H9 (cell line): ENCODE results near the gene SBNO1. TPM values are rescaled to one million over a fixed set of nuclear protein-coding genes. Genes with fewer than 3 reads are reported as not detected.

Experiments used
- DNase-seq: peaks from one replicate; pipeline ENCODE4 v3.0.0-alpha.2; 2017
- H2AFZ ChIP-seq: one replicate; pipeline ENCODE4 v1.6.1; 2013; ENCODE audit warnings: mild to moderate bottlenecking, low read length, control low read depth, moderate library complexity
- H2AK5ac ChIP-seq: 2 replicates; pipeline ENCODE4 v1.6.1; 2013; ENCODE audit warnings: low read length, control low read depth, mixed read lengths; ENCODE audit not compliant: insufficient read length
- H2BK120ac ChIP-seq: one replicate; pipeline ENCODE4 v1.6.1; 2013; ENCODE audit warnings: low read depth, mild to moderate bottlenecking, low read length, control low read depth, inconsistent platforms; ENCODE audit not compliant: poor library complexity, severe bottlenecking
- H2BK12ac ChIP-seq: 2 replicates; pipeline ENCODE4 v1.6.1; 2013; ENCODE audit warnings: low read length, control low read depth, mixed read lengths, low read depth; ENCODE audit not compliant: insufficient read length
- H2BK15ac ChIP-seq: 2 replicates; pipeline ENCODE4 v1.6.1; 2013; ENCODE audit warnings: low read depth, low read length, control low read depth
- H2BK20ac ChIP-seq: one replicate; pipeline ENCODE4 v1.6.1; 2013; ENCODE audit warnings: low read depth, mild to moderate bottlenecking, low read length, control low read depth, inconsistent platforms; ENCODE audit not compliant: poor library complexity, severe bottlenecking
- H2BK5ac ChIP-seq: 2 replicates; pipeline ENCODE4 v1.6.1; 2013; ENCODE audit warnings: low read length, control low read depth, mixed read lengths; ENCODE audit not compliant: insufficient read length
- H3K14ac ChIP-seq: 2 replicates; pipeline ENCODE4 v1.6.1; 2013; ENCODE audit warnings: low read length, control low read depth; ENCODE audit not compliant: insufficient read depth
- H3K18ac ChIP-seq: 2 replicates; pipeline ENCODE4 v1.6.1; 2013; ENCODE audit warnings: low read depth, mild to moderate bottlenecking, mixed read lengths, low read length, control low read depth; ENCODE audit not compliant: insufficient read length
- H3K23ac ChIP-seq: 2 replicates; pipeline ENCODE4 v1.6.1; 2013; ENCODE audit warnings: low read length, control low read depth, mixed read lengths, low read depth; ENCODE audit not compliant: insufficient read length
- H3K23me2 ChIP-seq: 2 replicates; pipeline ENCODE4 v1.6.1; 2013; ENCODE audit warnings: low read depth, mild to moderate bottlenecking, mixed read lengths, low read length, control low read depth; ENCODE audit not compliant: insufficient read length, poor library complexity, severe bottlenecking
- H3K27ac ChIP-seq: 2 replicates; pipeline ENCODE4 v1.5.1; 2013; ENCODE audit warnings: low read length, control low read depth, mixed read lengths, low read depth; ENCODE audit not compliant: insufficient read length
- H3K27me3 ChIP-seq: 2 replicates; pipeline ENCODE4 v1.6.1; 2013; ENCODE audit warnings: low read length, control low read depth, inconsistent platforms; ENCODE audit not compliant: insufficient read depth
- H3K4ac ChIP-seq: 2 replicates; pipeline ENCODE4 v1.6.1; 2013; ENCODE audit warnings: low read depth, mild to moderate bottlenecking, control low read depth, inconsistent platforms, low read length, moderate library complexity
- H3K4me1 ChIP-seq: 2 replicates; pipeline ENCODE4 v1.6.1; 2013; ENCODE audit warnings: low read length, control low read depth, inconsistent platforms; ENCODE audit not compliant: insufficient read depth
- H3K4me2 ChIP-seq: 2 replicates; pipeline ENCODE4 v1.6.1; 2013; ENCODE audit warnings: low read length, control low read depth, mixed read lengths; ENCODE audit not compliant: insufficient read length, insufficient read depth
- H3K56ac ChIP-seq: 2 replicates; pipeline ENCODE4 v1.6.1; 2013; ENCODE audit warnings: low read depth, mild to moderate bottlenecking, mixed read lengths, low read length, control low read depth; ENCODE audit not compliant: insufficient read length
- H3K79me1 ChIP-seq: 2 replicates; pipeline ENCODE4 v1.6.1; 2013; ENCODE audit warnings: low read depth, mild to moderate bottlenecking, moderate library complexity, low read length, control low read depth, inconsistent platforms; ENCODE audit not compliant: insufficient read depth, poor library complexity, severe bottlenecking
- H3K79me2 ChIP-seq: 2 replicates; pipeline ENCODE4 v1.6.1; 2013; ENCODE audit warnings: low read length, control low read depth, inconsistent platforms; ENCODE audit not compliant: insufficient read depth
- H3K9ac ChIP-seq: 2 replicates; pipeline ENCODE4 v1.6.1; 2013; ENCODE audit warnings: low read length, control low read depth, mixed read lengths; ENCODE audit not compliant: insufficient read length; ENCODE audit errors: extremely low read depth
- H3K9me3 ChIP-seq: one replicate; pipeline ENCODE4 v1.6.1; 2013; ENCODE audit warnings: low read depth, low read length, inconsistent platforms; ENCODE audit not compliant: control insufficient read depth
- H3T11ph ChIP-seq: one replicate; pipeline ENCODE4 v1.6.1; 2013; ENCODE audit warnings: mild to moderate bottlenecking, low read length, control low read depth, inconsistent platforms
- H4K20me1 ChIP-seq: one replicate; pipeline ENCODE4 v1.6.1; 2013; ENCODE audit not compliant: control insufficient read depth, insufficient read length, insufficient read depth
- H4K5ac ChIP-seq: 2 replicates; pipeline ENCODE4 v1.6.1; 2013; ENCODE audit warnings: low read depth, mild to moderate bottlenecking, mixed read lengths, low read length, control low read depth; ENCODE audit not compliant: insufficient read length
- H4K8ac ChIP-seq: replicated peaks from 2 replicates; pipeline ENCODE4 v1.6.1; 2013; ENCODE audit warnings: low read length, control low read depth, mixed read lengths, low read depth; ENCODE audit not compliant: insufficient read length
- H4K91ac ChIP-seq: 2 replicates; pipeline ENCODE4 v1.6.1; 2013; ENCODE audit warnings: low read depth, mild to moderate bottlenecking, moderate library complexity, mixed read lengths, low read length, control low read depth; ENCODE audit not compliant: insufficient read length
- H3K27ac Mint-ChIP-seq, 3 experiments: 2 replicates in 2 of 3; 3 replicates in 1 of 3; pipeline ENCODE4 v1.8.0; 2020 to 2021; ENCODE audit warnings: mixed read lengths in 3 of 3, mild to moderate bottlenecking in 1 of 3, moderate library complexity in 1 of 3
- H3K27me3 Mint-ChIP-seq: 2 replicates; pipeline ENCODE4 v1.8.0; 2021; ENCODE audit warnings: low read depth, mild to moderate bottlenecking, moderate library complexity, mixed read lengths
- H3K36me3 Mint-ChIP-seq, 3 experiments: 2 replicates in 2 of 3; 3 replicates in 1 of 3; pipeline ENCODE4 v1.8.0; 2020 to 2021; ENCODE audit warnings: low read depth in 3 of 3, mixed read lengths in 3 of 3; ENCODE audit not compliant: insufficient read depth in 1 of 3
- H3K4me1 Mint-ChIP-seq, 2 experiments: 2 replicates each; pipeline ENCODE4 v1.8.0; 2020; ENCODE audit warnings: mixed read lengths in 2 of 2
- H3K4me3 Mint-ChIP-seq, 2 experiments: 2 replicates in 1 of 2; 3 replicates in 1 of 2; pipeline ENCODE4 v1.8.0; 2020 to 2021; ENCODE audit warnings: mild to moderate bottlenecking in 2 of 2, mixed read lengths in 2 of 2, moderate library complexity in 1 of 2
- H3K9me3 Mint-ChIP-seq, 2 experiments: 2 replicates in 1 of 2; 3 replicates in 1 of 2; pipeline ENCODE4 v1.8.0; 2020; ENCODE audit warnings: mild to moderate bottlenecking in 2 of 2, mixed read lengths in 2 of 2, moderate library complexity in 1 of 2
- WGBS: extraction: QIAGEN DNeasy Blood & Tissue Kit; methylation state at CpG from one replicate; pipeline ENCODE4 v1.1.7; 2013; ENCODE audit warnings: missing lambda C conversion rate, low lambda C conversion rate, mixed read lengths; ENCODE audit not compliant: insufficient read length; ENCODE audit errors: extremely low coverage; 5-methylcytosine and 5-hydroxymethylcytosine counted together
- total RNA-seq: library from RNA; stranded (reverse); gene quantifications from 2 replicates; pipeline ENCODE4 v1.2.1, GENCODE V29; 2021
- TF ChIP-seq, protein P1 (sequence below): fragments of 200-600 bp; sonication (generic); conservative IDR thresholded peaks from 3 replicates; pipeline ENCODE4 v1.8.0; 2021; ENCODE audit warnings: antibody characterized with exemption, mild to moderate bottlenecking

The SBNO1 gene
- total RNA-seq, 1 experiment from 2014 or later, result 47.5 TPM

DNA sequence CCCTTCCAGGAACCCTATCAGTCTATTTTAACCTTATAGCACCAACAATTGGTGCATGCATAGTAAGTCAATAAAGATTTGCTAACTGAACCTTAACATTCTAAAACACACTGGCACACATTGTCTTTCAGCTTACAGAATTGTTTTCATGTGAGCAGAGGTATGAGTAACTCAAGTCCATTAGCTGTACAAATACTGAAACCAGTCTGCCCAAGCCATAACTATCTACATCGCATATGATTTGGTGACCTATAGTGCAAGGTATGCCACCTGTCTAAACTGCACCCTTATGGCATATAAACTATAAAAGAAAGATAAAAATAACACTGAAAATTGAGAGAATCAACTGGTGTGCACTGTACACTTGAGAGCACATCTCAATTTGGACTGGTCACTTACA is 34.8 kb downstream of the SBNO1 start:
- no peak overlapping the region for H3K14ac ChIP-seq
- no peak overlapping the region for H3K23ac ChIP-seq
- Mint-ChIP-seq H3K36me3 (peaks cover 29 to 82% (median 76%) of the 10 kb centered on the region in 3 experiments; a peak in 6 of 7 replicates), H3K4me1 (no peaks in the 10 kb centered on the region), H3K27ac (no peak overlapping the region), H3K9me3 (no peaks in the 10 kb centered on the region), H3K27me3 (no peaks in the 10 kb centered on the region), H3K4me3 (no peak overlapping the region)
- no peak overlapping the region for H2BK15ac ChIP-seq
- no peak overlapping the region for H2AK5ac ChIP-seq
- no peak for DNase-seq
- H2AFZ ChIP-seq, result no peak overlapping the region
- no peak overlapping the region for H3T11ph ChIP-seq
- no peak overlapping the region for H3K18ac ChIP-seq
- H2BK120ac ChIP-seq, result no peak overlapping the region
- H4K91ac ChIP-seq, result no peak overlapping the region
- TF ChIP-seq, protein P1, sequence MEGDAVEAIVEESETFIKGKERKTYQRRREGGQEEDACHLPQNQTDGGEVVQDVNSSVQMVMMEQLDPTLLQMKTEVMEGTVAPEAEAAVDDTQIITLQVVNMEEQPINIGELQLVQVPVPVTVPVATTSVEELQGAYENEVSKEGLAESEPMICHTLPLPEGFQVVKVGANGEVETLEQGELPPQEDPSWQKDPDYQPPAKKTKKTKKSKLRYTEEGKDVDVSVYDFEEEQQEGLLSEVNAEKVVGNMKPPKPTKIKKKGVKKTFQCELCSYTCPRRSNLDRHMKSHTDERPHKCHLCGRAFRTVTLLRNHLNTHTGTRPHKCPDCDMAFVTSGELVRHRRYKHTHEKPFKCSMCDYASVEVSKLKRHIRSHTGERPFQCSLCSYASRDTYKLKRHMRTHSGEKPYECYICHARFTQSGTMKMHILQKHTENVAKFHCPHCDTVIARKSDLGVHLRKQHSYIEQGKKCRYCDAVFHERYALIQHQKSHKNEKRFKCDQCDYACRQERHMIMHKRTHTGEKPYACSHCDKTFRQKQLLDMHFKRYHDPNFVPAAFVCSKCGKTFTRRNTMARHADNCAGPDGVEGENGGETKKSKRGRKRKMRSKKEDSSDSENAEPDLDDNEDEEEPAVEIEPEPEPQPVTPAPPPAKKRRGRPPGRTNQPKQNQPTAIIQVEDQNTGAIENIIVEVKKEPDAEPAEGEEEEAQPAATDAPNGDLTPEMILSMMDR, result no peak
- H3K4ac ChIP-seq, result no peak overlapping the region
- H3K23me2 ChIP-seq, result no peaks in the 10 kb centered on the region
- no peak overlapping the region for H3K56ac ChIP-seq
- no peak overlapping the region for H2BK5ac ChIP-seq
- H3K79me1 ChIP-seq, result peaks cover under 1% of the 10 kb centered on the region
- no peaks in the 10 kb centered on the region for H3K9me3 ChIP-seq
- H3K79me2 ChIP-seq, result no peaks in the 10 kb centered on the region
- no peak overlapping the region for H4K8ac ChIP-seq
- H2BK20ac ChIP-seq, result no peak overlapping the region
- no peak overlapping the region for H3K4me2 ChIP-seq
- no peak overlapping the region for H4K5ac ChIP-seq
- no peak overlapping the region for H3K9ac ChIP-seq
- no peaks in the 10 kb centered on the region for H4K20me1 ChIP-seq
- no peak overlapping the region for H2BK12ac ChIP-seq
- no peaks in the 10 kb centered on the region for H3K4me1 ChIP-seq
- H3K27me3 ChIP-seq, result no peaks in the 10 kb centered on the region
- no peak overlapping the region for H3K27ac ChIP-seq
- no CpG with 5 or more reads among the region's 1 CpG for WGBS
